HCT116 (cell line): Measurements from ENCODE around the gene MN1.

ENCODE experiments used
- ATF3 ChIP-seq: IDR thresholded peaks from 2 replicates; pipeline ENCODE4 v1.6.1; 2012
- CTCF ChIP-seq, 3 experiments: fragments of 200-600 bp in 1 of 3; sonication (generic) in 1 of 3; IDR thresholded peaks in 2 of 3; conservative IDR thresholded peaks in 1 of 3; 2 replicates each; pipeline ENCODE4 v1.5.1; 2012 to 2017; ENCODE audit warnings: low read depth in 2 of 3, low read length in 2 of 3, antibody characterized with exemption in 1 of 3, borderline replicate concordance in 1 of 3, control low read depth in 1 of 3, mild to moderate bottlenecking in 1 of 3, mixed read lengths in 1 of 3, mixed run types in 1 of 3, moderate library complexity in 1 of 3; ENCODE audit not compliant: insufficient read depth in 1 of 3
- EGR1 ChIP-seq: IDR thresholded peaks from 2 replicates; pipeline ENCODE4 v1.6.1; 2012; ENCODE audit warnings: low read depth
- EZH2 ChIP-seq: fragments of 200-600 bp; sonication (generic); IDR thresholded peaks from 2 replicates; pipeline ENCODE4 v1.6.1; 2017; ENCODE audit warnings: antibody characterized with exemption, mixed run types
- EZH2phosphoT487 ChIP-seq: fragments of 200-600 bp; IDR thresholded peaks from 2 replicates; pipeline ENCODE4 v1.6.1; 2018; ENCODE audit warnings: antibody characterized with exemption, borderline replicate concordance
- FOSL1 ChIP-seq: IDR thresholded peaks from 2 replicates; pipeline ENCODE4 v1.6.1; 2012; ENCODE audit warnings: low read depth
- POLR2A ChIP-seq: IDR thresholded peaks from 2 replicates; pipeline ENCODE4 v1.7.0; 2011; ENCODE audit warnings: borderline replicate concordance; ENCODE audit not compliant: insufficient read depth, insufficient read length; ENCODE audit errors: extremely low read depth
- POLR2AphosphoS5 ChIP-seq: IDR thresholded peaks from 2 replicates; pipeline ENCODE4 v1.6.1; 2011; ENCODE audit warnings: mild to moderate bottlenecking, low read depth, low read length, moderate library complexity
- RAD21 ChIP-seq: IDR thresholded peaks from 2 replicates; pipeline ENCODE4 v1.6.1; 2012; ENCODE audit warnings: low read depth, mild to moderate bottlenecking
- TCF7L2 ChIP-seq: IDR thresholded peaks from 2 replicates; pipeline ENCODE4 v1.7.0; 2011; ENCODE audit warnings: borderline replicate concordance, inconsistent platforms; ENCODE audit not compliant: insufficient read depth, insufficient read length; ENCODE audit errors: extremely low read depth

GRCh38 chr22:27734066-27734465, 67.5 kb downstream of the MN1 start:
- TF ChIP-seq RAD21 (no peak), CTCF (IDR thresholded peaks at IDR 0.05 in 2 of 3, conservative IDR thresholded peaks at IDR 0.05 in 1 of 3; ENCODE audit: borderline replicate concordance in 1 of 3, insufficient read depth in 1 of 3, low read depth in 2 of 3, low read length in 2 of 3) (no peak), TCF7L2 (no peak), POLR2AphosphoS5 (no peak), POLR2A (no peak), EGR1 (no peak), EZH2 (no peak), FOSL1 (no peak), EZH2phosphoT487 (no peak), ATF3 (no peak)
